Liver (tissue), 9 donors: ENCODE measurements around the gene PM20D1. TPM values are rescaled to one million over a fixed set of nuclear protein-coding genes. Genes with fewer than 3 reads are reported as not detected.

Source experiments
- DNase-seq: peaks from one replicate; pipeline ENCODE4 v3.0.0-alpha.2; 2017; ENCODE audit warnings: low spot score
- H3K27ac ChIP-seq, 2 donors: one replicate each; pipeline ENCODE4 v1.7.0; 2013; ENCODE audit warnings: inconsistent platforms in 2 of 2, low read length in 2 of 2, control low read depth in 1 of 2, low read depth in 1 of 2, mild to moderate bottlenecking in 1 of 2
- H3K27me3 ChIP-seq, 4 donors: one replicate each; pipeline versions ENCODE4 v1.6.1 to v1.7.0; 2013; ENCODE audit warnings: low read length in 3 of 4, inconsistent platforms in 1 of 4, mild to moderate bottlenecking in 1 of 4, moderate library complexity in 1 of 4; ENCODE audit not compliant: control insufficient read depth in 4 of 4, insufficient read depth in 4 of 4
- H3K36me3 ChIP-seq, 4 donors: one replicate each; pipeline versions ENCODE4 v1.6.1 to v1.7.0; 2013; ENCODE audit warnings: low read length in 3 of 4, mild to moderate bottlenecking in 3 of 4, low read depth in 1 of 4, moderate library complexity in 1 of 4; ENCODE audit not compliant: control insufficient read depth in 4 of 4, insufficient read depth in 3 of 4
- H3K4me1 ChIP-seq, 4 donors: one replicate each; pipeline versions ENCODE4 v1.6.1 to v1.7.0; 2013; ENCODE audit warnings: low read length in 3 of 4, mild to moderate bottlenecking in 3 of 4, moderate library complexity in 1 of 4; ENCODE audit not compliant: control insufficient read depth in 4 of 4, insufficient read depth in 4 of 4
- H3K4me3 ChIP-seq, 3 donors: one replicate each; pipeline versions ENCODE4 v1.6.1 to v1.7.0; 2013; ENCODE audit warnings: low read length in 3 of 3, control low read depth in 1 of 3, low read depth in 1 of 3, mild to moderate bottlenecking in 1 of 3
- H3K9ac ChIP-seq, 2 donors: one replicate each; pipeline ENCODE4 v1.7.0; 2013; ENCODE audit warnings: low read length in 2 of 2, mild to moderate bottlenecking in 2 of 2, moderate library complexity in 2 of 2, control low read depth in 1 of 2, low read depth in 1 of 2
- H3K9me3 ChIP-seq, 4 donors: one replicate each; pipeline versions ENCODE4 v1.6.1 to v1.7.0; 2013; ENCODE audit warnings: low read length in 3 of 4; ENCODE audit not compliant: control insufficient read depth in 4 of 4
- ATF3 ChIP-seq: IDR thresholded peaks from 2 replicates; pipeline ENCODE4 v1.6.1; 2016; ENCODE audit warnings: antibody characterized with exemption
- CTCF ChIP-seq: fragments of 150-350 bp; IDR thresholded peaks from 2 replicates; pipeline ENCODE4 v1.5.1; 2017; ENCODE audit warnings: improper control_type of control experiment, low read depth, low read length; ENCODE audit not compliant: missing input control
- EGR1 ChIP-seq, 2 donors: IDR thresholded peaks; 2 replicates each; pipeline ENCODE4 v1.6.1; 2016 to 2018; ENCODE audit warnings: antibody characterized with exemption in 2 of 2, low read depth in 2 of 2
- FOXA1 ChIP-seq: IDR thresholded peaks from 2 replicates; pipeline ENCODE4 v1.6.1; 2016; ENCODE audit warnings: antibody characterized with exemption
- FOXA2 ChIP-seq: IDR thresholded peaks from 2 replicates; pipeline ENCODE4 v1.6.1; 2016; ENCODE audit warnings: antibody characterized with exemption
- GABPA ChIP-seq, 2 donors: IDR thresholded peaks in 1 of 2; conservative IDR thresholded peaks in 1 of 2; 2 replicates each; pipeline ENCODE4 v1.6.1; 2016; ENCODE audit warnings: antibody characterized with exemption in 2 of 2, mild to moderate bottlenecking in 1 of 2, moderate library complexity in 1 of 2
- HNF4A ChIP-seq, 2 donors: conservative IDR thresholded peaks; 2 replicates each; pipeline ENCODE4 v1.6.1; 2016; ENCODE audit warnings: antibody characterized with exemption in 2 of 2, mild to moderate bottlenecking in 2 of 2
- NR2F2 ChIP-seq: IDR thresholded peaks from 2 replicates; pipeline ENCODE4 v1.6.1; 2016; ENCODE audit warnings: antibody characterized with exemption
- RAD21 ChIP-seq, 2 donors: IDR thresholded peaks; 2 replicates each; pipeline ENCODE4 v1.6.1; 2016; ENCODE audit warnings: antibody characterized with exemption in 2 of 2, mild to moderate bottlenecking in 2 of 2
- REST ChIP-seq: IDR thresholded peaks from 2 replicates; pipeline ENCODE4 v1.6.1; 2016; ENCODE audit warnings: antibody characterized with exemption, mild to moderate bottlenecking
- RXRA ChIP-seq, 2 donors: IDR thresholded peaks; 2 replicates each; pipeline ENCODE4 v1.6.1; 2017 to 2018; ENCODE audit warnings: antibody characterized with exemption in 2 of 2, mild to moderate bottlenecking in 1 of 2
- SP1 ChIP-seq: IDR thresholded peaks from 2 replicates; pipeline ENCODE4 v1.6.1; 2018; ENCODE audit warnings: antibody characterized with exemption, mild to moderate bottlenecking
- TAF1 ChIP-seq: conservative IDR thresholded peaks from 2 replicates; pipeline ENCODE4 v1.6.1; 2016; ENCODE audit warnings: antibody characterized with exemption, mild to moderate bottlenecking
- ZBTB33 ChIP-seq: IDR thresholded peaks from 2 replicates; pipeline ENCODE4 v1.6.1; 2016; ENCODE audit warnings: antibody characterized with exemption
- WGBS: extraction: QIAGEN DNeasy Blood & Tissue Kit; methylation state at CpG from one replicate; pipeline ENCODE4 v1.1.7; 2013; 5-methylcytosine and 5-hydroxymethylcytosine counted together
- polyA plus RNA-seq, 2 donors: library from polyadenylated mRNA; stranded (reverse) in 1 of 2; unstranded in 1 of 2; fragments of 200-250 nt in 1 of 2; fragments of >200 nt in 1 of 2; fragmentation: Nextera tagmentation in 1 of 2; extraction: Ambion mirVana in 1 of 2; gene quantifications; one replicate each; pipeline versions ENCODE4 v1.2.1 to v1.2.3, GENCODE V29; 2013 to 2015
- total RNA-seq, 2 donors: library from RNA; depleted of rRNA; stranded (reverse); fragments of >200 nt; gene quantifications; one replicate each; pipeline ENCODE4 v1.2.3, GENCODE V29; 2014
- donor health status: healthy.
- donor health status: healthy.
- donor health status: healthy.
- donor health status: healthy.
- donor health status: healthy.

Gene PM20D1
- total and polyA plus RNA-seq, 4 donors = under 0.01 to 0.30 (median 0.22) TPM

GRCh38 chr1:205792961-205793673, 56.8 kb downstream of the PM20D1 start (continued):
- no peak for TF ChIP-seq REST

- TF ChIP-seq RXRA (IDR thresholded peaks at IDR 0.05) (no peak), TAF1 (no peak), RAD21 (IDR thresholded peaks at IDR 0.05) (no peak), REST (no peak), GABPA (IDR thresholded peaks at IDR 0.05 in 1 of 2, conservative IDR thresholded peaks at IDR 0.05 in 1 of 2) (no peak), HNF4A (conservative IDR thresholded peaks at IDR 0.05) (no peak), ZBTB33 (no peak), ATF3 (no peak), FOXA2 (no peak), CTCF (no peak), SP1 (no peak), EGR1 (IDR thresholded peaks at IDR 0.05; ENCODE audit: low read depth in 2 of 2) (no peak), FOXA1 (no peak), NR2F2 (no peak)
- no peaks in the 10 kb centered on the region for H3K9me3 ChIP-seq
Measured at GRCh38 chr1:205792481-205792881, 57.5 kb downstream of the PM20D1 start.

More at GRCh38 chr1:205792481-205792881, 57.5 kb downstream of the PM20D1 start:
- no peaks in the 10 kb centered on the region for H3K4me1 ChIP-seq
- no peak overlapping the region for H3K4me3 ChIP-seq
- H3K27ac ChIP-seq = no peak overlapping the region
- no peak for DNase-seq
- peaks cover 0 to 20% (median 7%) of the 10 kb centered on the region in 4 donors for H3K36me3 ChIP-seq
- no peak overlapping the region for H3K9ac ChIP-seq
- no peaks in the 10 kb centered on the region for H3K27me3 ChIP-seq
- 86% methylated on average over 8 of the region's 8 CpGs for WGBS
